Activated CD4-positive, alpha-beta memory T cell treated with anti-CD3 and anti-CD28 coated beads for 36 hours (primary cell): ENCODE measurements around the gene MLLT11. TPM values are rescaled to one million over a fixed set of nuclear protein-coding genes. Genes with fewer than 3 reads are reported as not detected.

Source experiments
- CTCF ChIA-PET: fragments of 350-600 bp; sonication (Branson Sonifier 250); formaldehyde crosslinking; loops from one replicate; lab custom pipeline; 2021; ENCODE audit warnings: antibody characterized with exemption, inconsistent platforms; lab: Charles Lee
- POLR2A ChIA-PET: fragments of 350-600 bp; sonication (Branson Sonifier 250); formaldehyde crosslinking; loops from one replicate; lab custom pipeline; 2021; ENCODE audit warnings: antibody characterized with exemption; lab: Charles Lee
- DNase-seq: peaks from one replicate; pipeline ENCODE4 v3.0.0-alpha.2; 2020
- H3K27ac Mint-ChIP-seq: one replicate; pipeline ENCODE4 v1.8.0; 2021; ENCODE audit warnings: mixed read lengths
- H3K27me3 Mint-ChIP-seq: one replicate; pipeline ENCODE4 v1.8.0; 2021; ENCODE audit warnings: mixed read lengths
- H3K36me3 Mint-ChIP-seq: one replicate; pipeline ENCODE4 v1.8.0; 2021; ENCODE audit warnings: mixed read lengths
- H3K4me1 Mint-ChIP-seq: one replicate; pipeline ENCODE4 v1.8.0; 2021; ENCODE audit warnings: low read depth, mixed read lengths
- H3K4me3 Mint-ChIP-seq: one replicate; pipeline ENCODE4 v1.8.0; 2021; ENCODE audit warnings: mild to moderate bottlenecking, mixed read lengths
- H3K9me3 Mint-ChIP-seq: one replicate; pipeline ENCODE4 v1.8.0; 2021; ENCODE audit warnings: mixed read lengths
- intact Hi-C: fragments of 100-400 bp; cut with micrococcal nuclease; formaldehyde crosslinking; loops from one replicate; pipeline ENCODE4 v1.15.1; 2023
- total RNA-seq, 2 experiments: library from RNA; stranded (reverse); gene quantifications; one replicate each; pipeline ENCODE4 v1.2.3, GENCODE V29; 2021

Gene MLLT11, protein sequence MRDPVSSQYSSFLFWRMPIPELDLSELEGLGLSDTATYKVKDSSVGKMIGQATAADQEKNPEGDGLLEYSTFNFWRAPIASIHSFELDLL
- 1 to 10 TPM; 1.9 to 2.4 TPM for total RNA-seq

GRCh38 chr1:151060007-151060656, at the start of gene MLLT11:
MLLT11 (plus strand) TSS chr1:151060397; CDS start chr1:151067225, 6,828 bp downstream.
- intact Hi-C loops: no loop called here
- Mint-ChIP-seq H3K27ac (peak within 1 kb of the TSS; percentile 99), H3K36me3 (peaks cover 40% of the 10 kb centered on the region), H3K9me3 (no peaks in the 10 kb centered on the region), H3K27me3 (no peaks in the 10 kb centered on the region), H3K4me1 (peaks cover 50% of the 10 kb centered on the region), H3K4me3 (peak within 1 kb of the TSS; percentile 98)
- ChIA-PET CTCF (interaction anchor here (1.0 to 5.0 kb wide), 9 partner anchors 8 to 97 kb away, joined by 3 to 56 read pairs (median 10); partner anchors contain the start of genes C1orf56, GABPB2 and TNFAIP8L2), POLR2A (interaction anchor here (0.6 to 3.9 kb wide), 8 partner anchors 8 to 97 kb away, joined by 3 to 28 read pairs (median 3); partner anchors contain the start of genes C1orf56, GABPB2, MINDY1 and TNFAIP8L2)
- peak; percentile 33 for DNase-seq

GRCh38 chr1:151011154-151011850, 48.9 kb upstream of the MLLT11 start:
- Mint-ChIP-seq H3K4me1 (peaks cover 47% of the 10 kb centered on the region), H3K27ac (no peak overlapping the region)

DNA sequence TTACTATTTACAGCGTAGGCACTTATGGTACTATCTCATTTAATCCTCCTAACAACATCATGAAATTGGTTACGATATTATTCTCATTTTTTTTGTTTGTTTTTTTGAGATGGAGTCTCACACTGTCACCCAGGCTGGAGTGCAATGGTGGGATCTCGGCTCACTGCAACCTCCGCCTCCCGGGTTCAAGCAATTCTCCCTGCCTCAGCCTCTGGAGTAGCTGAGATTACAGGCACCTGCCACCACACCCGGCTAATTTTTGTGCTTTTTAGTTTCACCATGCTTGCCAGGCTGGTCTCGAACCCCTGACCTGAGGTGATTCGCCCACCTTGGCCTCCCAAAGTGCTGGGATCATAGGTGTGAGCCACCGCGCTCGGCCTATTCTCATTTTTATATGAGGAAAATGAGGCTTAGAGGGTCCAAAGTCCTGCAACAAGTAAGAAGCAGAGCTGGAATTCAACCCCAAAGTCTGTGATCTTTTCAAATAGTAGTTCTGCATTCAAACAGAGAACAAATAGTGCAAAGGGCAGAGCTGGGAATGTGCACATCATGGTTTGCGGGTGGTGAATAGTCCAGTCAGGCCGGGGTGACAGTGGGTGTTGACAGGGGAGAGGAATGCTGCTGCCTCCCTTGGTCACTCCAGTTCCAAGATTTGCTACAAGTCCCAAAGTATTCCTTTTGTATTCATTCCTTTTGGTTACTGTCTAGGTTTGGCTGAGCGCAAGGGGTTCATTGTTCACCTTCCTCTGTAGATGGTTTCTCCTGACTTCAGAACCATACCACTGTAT, 47.3 kb upstream of the MLLT11 start:
- no peaks in the 10 kb centered on the region for H3K27me3 Mint-ChIP-seq
- intact Hi-C loops: no loop called here
- peaks cover 32% of the 10 kb centered on the region for H3K4me1 Mint-ChIP-seq
- DNase-seq: no peak
- H3K36me3 Mint-ChIP-seq: peaks cover 9% of the 10 kb centered on the region
- H3K27ac Mint-ChIP-seq: no peak overlapping the region
- POLR2A ChIA-PET: no interaction called here
- H3K9me3 Mint-ChIP-seq: no peaks in the 10 kb centered on the region
- no peak overlapping the region for H3K4me3 Mint-ChIP-seq
- CTCF ChIA-PET: interaction anchor here (1.0 to 2.3 kb wide), 2 partner anchors 11 to 15 kb away, joined by 3 to 7 read pairs; no protein-coding TSS in a partner anchor

More at GRCh38 chr1:151011154-151011850, 48.9 kb upstream of the MLLT11 start:
- H3K36me3 Mint-ChIP-seq: peaks cover 6% of the 10 kb centered on the region
- DNase-seq: no peak
- intact Hi-C loops: no loop called here
- POLR2A ChIA-PET: interaction anchor here (0.8 kb wide), 1 partner anchor 145 kb away, joined by 3 read pairs; the partner anchor contains the start of gene TNFAIP8L2
- no peaks in the 10 kb centered on the region for H3K9me3 Mint-ChIP-seq
- no peak overlapping the region for H3K4me3 Mint-ChIP-seq
- CTCF ChIA-PET: interaction anchor here (0.8 to 1.0 kb wide), 4 partner anchors 9 to 17 kb away, joined by 3 to 4 read pairs (median 3); no protein-coding TSS in a partner anchor
- H3K27me3 Mint-ChIP-seq: no peaks in the 10 kb centered on the region

GRCh38 chr1:151013518-151013917, 46.7 kb upstream of the MLLT11 start:
- Mint-ChIP-seq H3K36me3 (peaks cover 7% of the 10 kb centered on the region), H3K27ac (no peak overlapping the region), H3K9me3 (no peaks in the 10 kb centered on the region), H3K27me3 (no peaks in the 10 kb centered on the region), H3K4me3 (no peak overlapping the region), H3K4me1 (peaks cover 32% of the 10 kb centered on the region)
- CTCF ChIA-PET: interaction anchor here (2.3 kb wide), 1 partner anchor 11 kb away, joined by 7 read pairs; no protein-coding TSS in a partner anchor
- POLR2A ChIA-PET: no interaction called here
- intact Hi-C loops: no loop called here
- no peak for DNase-seq

- Mint-ChIP-seq H3K4me1 (peaks cover 5% of the 10 kb centered on the region), H3K4me3 (no peak overlapping the region), H3K36me3 (peaks cover 10% of the 10 kb centered on the region), H3K27ac (peak overlapping the region; percentile 42), H3K9me3 (no peaks in the 10 kb centered on the region), H3K27me3 (no peaks in the 10 kb centered on the region)
- DNase-seq: peak; percentile 88
- intact Hi-C loops: loop anchor here (1.0 to 5.0 kb wide), 2 partner anchors 33 to 132 kb away; partner anchors contain the start of genes CDC42SE1 and TNFAIP8L2
- ChIA-PET CTCF (interaction anchor here (0.6 to 3.3 kb wide), 41 partner anchors 10 to 640 kb away, joined by 3 to 46 read pairs (median 4); partner anchors contain the start of genes BNIPL, C1orf56, GABPB2 and MLLT11), POLR2A (interaction anchor here (1.6 kb wide), 1 partner anchor 22 kb away, joined by 4 read pairs; no protein-coding TSS in a partner anchor)
Observed at GRCh38 chr1:151024540-151025146, 35.6 kb upstream of the MLLT11 start.

GRCh38 chr1:151026460-151026859, 33.7 kb upstream of the MLLT11 start:
- intact Hi-C loops: no loop called here
- Mint-ChIP-seq H3K4me3 (no peak overlapping the region), H3K27me3 (no peaks in the 10 kb centered on the region), H3K9me3 (no peaks in the 10 kb centered on the region), H3K27ac (no peak overlapping the region), H3K36me3 (peaks cover 13% of the 10 kb centered on the region), H3K4me1 (peaks cover 5% of the 10 kb centered on the region)
- ChIA-PET CTCF (interaction anchor here (1.0 to 3.3 kb wide), 3 partner anchors 11 to 130 kb away, joined by 4 to 46 read pairs (median 14); partner anchors contain the start of genes BNIPL, GABPB2 and TNFAIP8L2), POLR2A (no interaction called here)
- DNase-seq: no peak

GRCh38 chr1:151032164-151032563, 28.0 kb upstream of the MLLT11 start:
- CTCF ChIA-PET: interaction anchor here (1.0 to 1.2 kb wide), 2 partner anchors 10 to 125 kb away, joined by 3 to 4 read pairs; partner anchors contain the start of gene TNFAIP8L2
- H3K36me3 Mint-ChIP-seq: peaks cover 23% of the 10 kb centered on the region
- H3K27ac Mint-ChIP-seq: no peak overlapping the region
- POLR2A ChIA-PET: no interaction called here
- H3K4me1 Mint-ChIP-seq: no peaks in the 10 kb centered on the region
- H3K4me3 Mint-ChIP-seq: no peak overlapping the region
- H3K27me3 Mint-ChIP-seq: no peaks in the 10 kb centered on the region
- no peak for DNase-seq
- no peaks in the 10 kb centered on the region for H3K9me3 Mint-ChIP-seq
- intact Hi-C loops: no loop called here

DNA sequence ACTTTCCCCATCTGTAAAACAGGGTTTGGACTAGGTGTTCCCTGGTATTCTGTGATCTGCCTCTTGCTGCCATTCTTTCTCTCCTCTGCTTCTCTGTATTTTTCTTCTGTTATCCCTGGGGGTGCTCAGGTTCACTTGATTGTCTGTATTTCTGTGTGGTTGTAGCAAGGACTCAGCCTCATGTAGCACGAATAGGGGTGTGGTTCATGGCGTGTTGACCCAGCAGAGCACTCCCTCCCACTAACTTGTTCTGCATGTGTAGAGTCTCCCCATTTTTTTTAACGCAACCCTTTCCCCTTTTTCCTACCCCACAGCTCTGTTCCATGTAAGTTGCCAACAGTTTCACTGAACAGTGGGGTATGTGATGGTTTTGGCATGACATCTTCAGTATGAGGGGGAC, 25.0 kb upstream of the MLLT11 start:
- no peaks in the 10 kb centered on the region for H3K4me1 Mint-ChIP-seq
- H3K4me3 Mint-ChIP-seq: no peak overlapping the region
- peaks cover 14% of the 10 kb centered on the region for H3K36me3 Mint-ChIP-seq
- no peaks in the 10 kb centered on the region for H3K27me3 Mint-ChIP-seq
- DNase-seq: no peak
- intact Hi-C loops: no loop called here
- no peak overlapping the region for H3K27ac Mint-ChIP-seq
- ChIA-PET POLR2A (interaction anchor here (1.1 kb wide), 1 partner anchor 8 kb away, joined by 3 read pairs; no protein-coding TSS in a partner anchor), CTCF (interaction anchor here (1.2 kb wide), 1 partner anchor 11 kb away, joined by 6 read pairs; no protein-coding TSS in a partner anchor)
- H3K9me3 Mint-ChIP-seq: no peaks in the 10 kb centered on the region

DNA sequence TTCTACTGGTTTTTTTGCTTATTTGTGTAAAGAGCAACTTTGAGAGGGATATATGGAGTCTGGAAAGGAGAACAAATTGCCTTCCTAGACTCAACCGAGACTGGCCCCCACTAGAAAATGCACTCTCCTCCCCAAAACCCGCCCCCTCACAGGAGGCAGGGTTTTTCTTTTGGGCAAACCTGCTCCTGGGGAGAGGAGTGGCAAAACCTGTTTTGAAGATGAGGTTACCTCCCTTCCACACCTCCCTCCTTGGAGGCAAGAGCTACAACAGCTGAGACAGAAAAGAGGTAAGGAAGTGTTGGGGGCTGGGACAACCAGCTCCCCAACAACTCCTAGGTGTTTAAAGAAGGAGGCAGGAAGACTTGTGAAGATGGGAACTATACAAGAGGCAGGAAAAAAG, 23.8 kb upstream of the MLLT11 start, which contains the start of gene BNIPL:
TSS of gene BNIPL (plus strand) at position 231 of the 400 bp plus-strand sequence. CDS start at position 371, 140 bp downstream.
- H3K4me3 Mint-ChIP-seq: no peak within 1 kb of the TSS
- H3K27me3 Mint-ChIP-seq: no peaks in the 10 kb centered on the region
- no peaks in the 10 kb centered on the region for H3K4me1 Mint-ChIP-seq
- no peak within 1 kb of the TSS for H3K27ac Mint-ChIP-seq
- intact Hi-C loops: no loop called here
- ChIA-PET CTCF (interaction anchor here (1.3 to 1.6 kb wide), 3 partner anchors 9 to 12 kb away, joined by 3 to 6 read pairs (median 4); no protein-coding TSS in a partner anchor), POLR2A (interaction anchor here (1.5 kb wide), 1 partner anchor 10 kb away, joined by 4 read pairs; no protein-coding TSS in a partner anchor)
- peaks cover 14% of the 10 kb centered on the region for H3K36me3 Mint-ChIP-seq
- H3K9me3 Mint-ChIP-seq: no peaks in the 10 kb centered on the region
- no peak for DNase-seq

DNA sequence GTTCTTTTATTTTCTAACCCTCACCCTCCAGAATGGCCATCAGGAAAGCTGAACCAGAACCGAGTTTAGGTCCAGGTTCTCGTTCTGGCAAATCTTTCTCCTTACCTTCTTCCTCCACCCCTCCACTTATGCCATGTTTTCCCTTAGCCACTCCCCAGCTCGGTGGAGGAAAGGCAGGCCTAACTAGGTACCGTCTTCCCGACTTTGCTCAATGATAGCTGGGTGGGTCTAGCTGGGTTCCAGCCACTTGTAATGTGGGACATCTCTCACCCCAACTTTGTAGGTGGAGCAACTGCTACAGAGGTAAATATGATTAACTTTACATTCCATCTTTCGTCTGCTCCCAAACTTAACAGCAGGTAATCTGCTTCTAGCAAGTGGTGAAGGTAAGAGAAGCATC, 23.2 kb upstream of the MLLT11 start:
- Mint-ChIP-seq H3K27ac (no peak overlapping the region), H3K4me1 (no peaks in the 10 kb centered on the region), H3K4me3 (no peak overlapping the region), H3K27me3 (no peaks in the 10 kb centered on the region), H3K9me3 (no peaks in the 10 kb centered on the region), H3K36me3 (peaks cover 12% of the 10 kb centered on the region)
- intact Hi-C loops: no loop called here
- POLR2A ChIA-PET: interaction anchor here (1.5 kb wide), 1 partner anchor 10 kb away, joined by 4 read pairs; no protein-coding TSS in a partner anchor
- CTCF ChIA-PET: interaction anchor here (1.3 to 1.6 kb wide), 3 partner anchors 9 to 13 kb away, joined by 3 to 6 read pairs (median 4); no protein-coding TSS in a partner anchor
- DNase-seq: no peak
